ENCODE results near the gene MYH9.

MYH9 gene

DNA sequence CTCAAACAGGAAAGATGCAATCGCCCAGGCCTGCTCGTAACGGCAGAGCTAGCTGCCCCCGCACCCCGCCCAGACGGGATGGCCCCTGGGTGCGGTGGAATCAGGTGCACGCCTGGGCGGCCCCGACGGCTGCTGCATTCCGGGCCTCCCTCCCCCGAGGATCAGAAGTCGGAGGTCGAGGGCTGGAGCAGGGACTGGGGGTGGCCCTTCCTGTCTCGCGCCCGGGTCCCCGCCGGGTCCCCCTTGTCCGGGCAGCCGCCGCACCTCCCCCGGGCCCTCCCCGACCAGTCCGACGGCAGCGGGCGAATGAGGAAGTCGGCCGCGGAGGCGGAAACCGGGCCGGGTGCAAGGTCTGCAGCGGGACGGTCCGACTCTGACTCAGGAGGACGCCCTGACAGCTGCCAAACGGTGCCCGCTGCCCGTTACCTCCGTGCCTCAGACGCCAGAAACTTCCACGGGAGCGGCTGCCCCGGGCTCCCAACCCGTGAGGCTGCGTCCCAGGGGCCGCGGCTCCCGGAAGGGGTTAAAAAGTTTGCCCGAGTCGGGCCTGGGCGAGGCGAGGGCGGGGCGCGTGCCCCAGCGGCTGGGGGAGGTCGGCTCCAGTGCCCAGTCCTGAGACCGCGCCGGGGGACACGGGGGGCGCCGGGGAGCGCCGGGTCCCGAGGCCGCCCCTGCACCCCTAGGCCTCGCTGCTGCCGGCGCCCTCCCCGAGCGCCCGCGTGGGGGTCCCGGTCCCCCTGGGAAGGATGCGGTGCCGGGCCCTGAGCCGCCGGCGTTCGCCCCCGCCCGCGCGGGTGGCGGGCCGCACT, 663 bp downstream of the MYH9 start:
- DNase-seq (ENCODE audit: low read depth in 2 of 2, low spot score in 1 of 2) = no peak

DNA sequence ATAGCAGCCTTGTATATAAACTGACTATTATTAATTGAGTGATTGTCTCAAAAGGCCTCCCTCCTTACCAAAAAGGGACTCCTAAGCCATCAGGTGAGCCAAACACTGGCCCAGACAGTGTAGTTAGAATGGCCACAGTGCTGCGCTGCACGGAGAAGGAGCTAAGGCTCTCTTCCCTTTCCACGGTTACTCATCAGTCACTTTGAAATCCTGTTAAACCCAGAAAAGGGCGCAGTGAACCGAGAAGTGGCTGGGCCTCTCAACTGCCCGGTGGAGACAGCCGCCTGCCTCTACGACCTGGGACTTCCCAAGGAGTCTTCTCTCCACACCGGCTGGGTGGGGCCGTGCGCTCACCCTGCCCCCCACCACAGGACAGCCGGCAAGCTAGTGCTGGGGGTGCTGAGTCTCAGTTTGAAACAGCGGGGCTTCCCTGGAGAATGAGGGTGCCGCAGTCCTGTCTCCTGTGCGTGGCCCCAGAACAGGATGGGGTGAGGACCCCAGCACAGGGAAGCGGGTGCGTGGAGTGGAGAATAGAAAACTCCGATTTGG, 1.3 kb downstream of the MYH9 start:
- DNase-seq (ENCODE audit: low read depth in 2 of 2, low spot score in 1 of 2) = no peak

- peak in 1 of 2 donors; percentile 43 for DNase-seq (ENCODE audit: low read depth in 2 of 2, low spot score in 1 of 2)
Measured at GRCh38 chr22:36385491-36386350, 2.0 kb downstream of the MYH9 start.

DNA sequence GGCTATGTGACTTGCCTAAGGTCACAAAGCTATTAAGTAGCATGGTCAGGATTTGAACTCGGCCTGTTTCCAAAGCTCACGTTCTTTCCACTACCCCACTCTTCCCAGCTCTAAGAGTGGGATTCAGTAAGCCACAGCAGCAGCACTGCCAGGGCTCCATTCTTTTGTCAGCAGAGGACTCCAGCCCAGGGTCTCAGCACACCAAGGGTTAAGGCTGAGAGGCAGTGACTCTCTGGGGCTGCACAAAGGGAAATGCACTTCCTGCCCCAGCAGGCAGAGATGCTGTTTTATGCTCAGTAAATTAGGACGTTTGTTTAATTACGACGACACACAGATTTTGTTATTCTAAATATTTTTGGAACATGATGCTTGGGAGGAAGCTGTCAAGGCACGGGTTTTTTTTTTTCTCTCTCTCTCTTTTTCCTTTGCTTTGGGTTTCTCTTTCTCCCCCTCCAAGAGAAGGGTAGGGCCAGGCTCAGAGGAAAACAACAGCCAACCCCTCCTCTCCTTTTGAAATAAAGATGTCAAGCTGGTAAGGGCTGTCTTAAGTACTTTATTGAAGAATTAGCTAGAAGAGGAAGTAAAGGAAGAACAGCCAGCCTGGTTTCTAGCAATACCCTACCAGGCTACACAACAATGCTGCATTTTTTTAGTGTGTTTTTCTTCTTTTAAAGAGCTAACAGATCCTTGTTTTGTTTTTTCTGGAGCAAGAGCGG, 2.8 kb downstream of the MYH9 start:
- no peak for DNase-seq (ENCODE audit: low read depth in 2 of 2, low spot score in 1 of 2)

- DNase-seq (ENCODE audit: low read depth in 2 of 2, low spot score in 1 of 2) = no peak
Measured at GRCh38 chr22:36383110-36383581, 4.6 kb downstream of the MYH9 start.

DNA sequence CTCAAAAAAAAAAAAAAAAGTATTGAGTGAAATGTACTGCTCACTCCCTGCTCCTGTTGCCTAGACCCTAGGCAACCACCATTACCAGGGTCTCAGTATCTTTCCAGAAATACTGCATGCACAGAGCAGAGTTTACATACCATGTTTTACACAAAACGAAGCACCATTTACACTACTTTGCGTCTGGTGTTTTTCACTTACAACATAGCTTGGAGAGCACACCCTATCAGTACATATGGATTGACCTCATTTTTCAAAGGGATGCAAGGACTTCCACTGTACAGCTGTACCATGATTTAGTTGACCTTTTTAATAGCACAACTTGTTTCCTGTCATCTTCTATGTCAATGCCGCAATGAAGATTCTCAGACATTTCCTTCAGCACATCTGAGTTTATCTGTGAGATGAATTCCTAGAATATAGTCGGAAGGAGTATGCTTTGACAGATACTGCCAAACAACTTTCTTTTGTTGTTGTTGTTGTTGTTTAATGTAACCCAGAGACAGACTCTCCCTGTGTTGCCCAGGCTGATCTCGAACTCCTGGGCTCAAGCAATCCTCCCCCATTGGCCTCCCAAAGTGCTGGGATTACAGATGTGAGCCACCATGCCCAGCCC, 6.1 kb downstream of the MYH9 start:
- DNase-seq (ENCODE audit: low read depth in 2 of 2, low spot score in 1 of 2) = no peak

- no peak for DNase-seq (ENCODE audit: low read depth in 2 of 2, low spot score in 1 of 2)
Measured at GRCh38 chr22:36379593-36380361, 8.0 kb downstream of the MYH9 start.

GRCh38 chr22:36378869-36379217, 8.9 kb downstream of the MYH9 start:
- no peak for DNase-seq (ENCODE audit: low read depth in 2 of 2, low spot score in 1 of 2)

DNA sequence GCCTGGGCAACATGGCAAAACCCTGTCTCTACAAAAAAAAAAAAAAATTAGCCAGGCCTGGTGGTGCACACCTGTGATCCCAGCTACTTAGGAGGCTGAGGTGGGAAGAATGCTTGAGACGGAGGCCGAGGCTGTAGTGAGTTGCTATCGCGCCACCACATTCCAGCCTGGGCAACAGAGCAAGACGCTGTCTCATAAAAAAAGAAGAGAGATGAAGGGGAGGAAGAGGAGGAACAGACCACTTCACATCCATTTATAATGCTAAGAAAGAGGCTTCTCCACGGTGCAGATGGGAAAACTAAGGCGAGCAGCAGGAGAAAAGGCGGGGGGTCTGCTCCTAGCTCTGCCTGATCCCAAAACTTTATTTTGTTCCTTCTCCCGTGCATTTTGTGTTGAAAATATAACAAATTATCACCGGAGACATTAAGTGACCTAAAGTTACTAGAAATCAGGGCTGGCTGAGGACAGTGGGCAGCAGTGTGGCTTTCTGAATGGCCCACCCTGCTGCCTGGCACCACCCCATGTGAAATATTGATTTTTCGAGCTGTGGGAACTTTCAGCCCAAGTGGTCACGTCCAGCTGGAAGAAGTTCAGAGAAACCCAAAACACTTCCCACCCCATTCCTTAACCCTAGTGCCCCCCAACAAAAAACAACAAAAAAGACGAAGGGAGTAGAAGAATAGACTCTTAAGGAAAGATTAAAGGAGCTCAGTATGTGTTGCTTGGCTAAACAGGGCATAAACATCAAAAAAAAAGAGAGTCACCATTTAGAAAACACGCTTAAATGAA, 9.5 kb downstream of the MYH9 start:
- DNase-seq (ENCODE audit: low read depth in 2 of 2, low spot score in 1 of 2) = no peak

- DNase-seq (ENCODE audit: low read depth in 2 of 2, low spot score in 1 of 2) = no peak
Measured at GRCh38 chr22:36377022-36377631, 10.6 kb downstream of the MYH9 start.

DNA sequence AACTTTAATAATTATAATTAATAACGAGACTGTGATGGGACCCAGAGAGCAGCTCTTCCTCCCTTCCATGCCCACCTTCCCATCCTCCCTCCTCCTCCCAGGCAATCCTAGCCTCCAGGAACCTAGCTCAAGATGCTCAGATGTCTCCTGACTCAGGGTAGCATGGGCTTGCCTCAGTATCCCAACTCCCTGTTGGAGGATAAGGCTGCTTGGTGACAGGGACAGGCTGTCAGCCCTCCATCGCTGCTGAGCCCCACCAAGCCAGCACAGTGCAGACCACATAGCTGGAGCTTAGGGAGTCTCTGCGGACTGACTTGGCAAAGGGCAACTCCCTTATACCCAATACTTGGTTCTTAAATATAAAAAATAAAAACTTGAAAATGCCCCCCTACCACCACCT, 11.5 kb downstream of the MYH9 start:
- DNase-seq (ENCODE audit: low read depth in 2 of 2, low spot score in 1 of 2) = no peak

DNA sequence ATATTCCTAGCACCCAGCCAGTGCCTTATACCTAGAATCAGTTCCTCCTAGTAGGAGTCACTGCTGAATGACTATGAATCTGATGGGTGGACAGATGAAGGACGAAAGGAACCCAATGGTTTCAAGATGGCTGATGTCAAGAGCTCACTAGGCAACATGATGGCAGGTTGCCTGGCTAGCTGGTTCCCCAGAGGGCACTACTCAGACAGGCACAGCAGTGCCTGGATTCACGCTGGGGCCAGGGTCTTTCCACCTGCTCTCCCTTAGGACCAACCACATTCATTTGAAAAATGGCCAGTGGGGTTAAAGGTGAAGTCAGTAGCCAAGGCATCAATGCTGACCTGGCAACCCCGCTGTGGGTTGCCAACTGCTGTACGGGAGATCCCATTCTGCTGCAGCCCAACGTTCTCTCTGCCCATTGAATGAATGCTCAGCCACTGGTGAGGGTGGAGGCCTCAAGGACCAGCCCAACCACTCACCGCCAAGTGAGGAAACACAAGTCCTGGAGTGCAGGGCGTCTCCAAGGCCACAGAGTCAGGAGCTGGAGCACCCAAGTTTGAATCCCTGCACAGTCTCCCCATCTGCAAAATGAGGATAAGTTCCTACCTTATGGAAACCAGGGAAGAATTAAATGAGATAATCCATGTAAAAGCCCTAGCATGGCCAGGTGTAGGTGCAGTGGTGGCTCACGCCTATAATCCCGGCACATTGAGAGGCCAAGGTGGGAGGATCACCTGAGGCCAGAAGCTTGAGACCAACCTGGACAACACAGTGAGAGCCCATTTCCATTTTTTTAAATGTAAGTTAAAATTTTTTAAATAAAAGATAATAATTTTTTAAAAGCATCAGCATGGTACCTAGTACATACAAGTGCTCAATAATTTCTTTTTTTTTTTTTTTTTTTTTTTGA, 12.4 kb downstream of the MYH9 start:
- no peak for DNase-seq (ENCODE audit: low read depth in 2 of 2, low spot score in 1 of 2)

- DNase-seq (ENCODE audit: low read depth in 2 of 2, low spot score in 1 of 2) = no peak
Measured at GRCh38 chr22:36374603-36375024, 13.2 kb downstream of the MYH9 start.

DNA sequence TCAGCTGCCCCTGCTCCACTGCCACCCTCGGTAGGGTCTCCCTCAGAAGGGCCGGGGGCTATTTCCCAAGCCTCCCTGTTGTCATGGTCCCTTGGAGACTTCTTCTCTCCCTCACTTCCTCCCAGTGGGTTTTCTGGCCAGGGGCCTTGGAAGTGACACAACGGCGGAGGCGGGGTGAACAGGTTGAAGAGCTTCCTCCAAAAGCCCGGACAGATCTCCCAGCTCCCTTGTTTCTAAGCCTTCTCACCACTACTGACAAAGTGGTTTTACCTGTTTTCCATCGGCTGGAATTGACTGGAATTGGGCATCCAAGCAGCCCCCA, 14.5 kb downstream of the MYH9 start:
- DNase-seq (ENCODE audit: low read depth in 2 of 2, low spot score in 1 of 2) = no peak

GRCh38 chr22:36371920-36372319, 15.8 kb downstream of the MYH9 start:
- no peak for DNase-seq (ENCODE audit: low read depth in 2 of 2, low spot score in 1 of 2)

GRCh38 chr22:36369922-36370791, 17.6 kb downstream of the MYH9 start:
- no peak for DNase-seq (ENCODE audit: low read depth in 2 of 2, low spot score in 1 of 2)
